Measurements from ENCODE around the gene ERBB4.

ERBB4 gene

GRCh38 chr2:211829725-211830124, 708.9 kb downstream of the ERBB4 start:
- Histone ChIP-seq H3K27ac (ENCODE audit: low read depth, low read length) (no peak overlapping the region), H3K36me3 (ENCODE audit: control insufficient read depth, low read length) (no peaks in the 10 kb centered on the region), H3K4me2 (ENCODE audit: low read length) (no peak overlapping the region), H4K20me1 (ENCODE audit: control insufficient read depth, insufficient read depth, low read depth, low read length) (no peaks in the 10 kb centered on the region), H3K27me3 (ENCODE audit: control insufficient read depth, low read length) (no peaks in the 10 kb centered on the region), H3K79me2 (ENCODE audit: control insufficient read depth, low read length) (no peaks in the 10 kb centered on the region), H3K9me3 (ENCODE audit: control insufficient read depth, insufficient read depth, low read length) (no peaks in the 10 kb centered on the region), H3F3A (ENCODE audit: control insufficient read depth, insufficient read depth) (no peaks in the 10 kb centered on the region), H3K9me2 (replicated peaks; ENCODE audit: control insufficient read depth, low read length) (no peaks in the 10 kb centered on the region), H3K4me3 (ENCODE audit: low read length) (no peak overlapping the region), H3K4me1 (ENCODE audit: control insufficient read depth, low read length) (no peaks in the 10 kb centered on the region)
- no peak for TF ChIP-seq EZH2phosphoT487 (IDR thresholded peaks at IDR 0.05; ENCODE audit: borderline replicate concordance, low read length)
- TF ChIP-seq CTCF (IDR thresholded peaks at IDR 0.05; ENCODE audit: low read depth, low read length, poor library complexity, severe bottlenecking): no peak

- H3K4me1 ChIP-seq (ENCODE audit: control insufficient read depth, low read length): no peaks in the 10 kb centered on the region
- no peaks in the 10 kb centered on the region for H3K79me2 ChIP-seq (ENCODE audit: control insufficient read depth, low read length)
- H3K27ac ChIP-seq (ENCODE audit: low read depth, low read length): no peak overlapping the region
- no peaks in the 10 kb centered on the region for H3K9me3 ChIP-seq (ENCODE audit: control insufficient read depth, insufficient read depth, low read length)
- H4K20me1 ChIP-seq (ENCODE audit: control insufficient read depth, insufficient read depth, low read depth, low read length): no peaks in the 10 kb centered on the region
- H3K4me2 ChIP-seq (ENCODE audit: low read length): no peak overlapping the region
- no peaks in the 10 kb centered on the region for H3K27me3 ChIP-seq (ENCODE audit: control insufficient read depth, low read length)
- H3K4me3 ChIP-seq (ENCODE audit: low read length): no peak overlapping the region
- no peaks in the 10 kb centered on the region for H3K36me3 ChIP-seq (ENCODE audit: control insufficient read depth, low read length)
- H3F3A ChIP-seq (ENCODE audit: control insufficient read depth, insufficient read depth): no peaks in the 10 kb centered on the region
- H3K9me2 ChIP-seq (replicated peaks; ENCODE audit: control insufficient read depth, low read length): no peaks in the 10 kb centered on the region
- TF ChIP-seq EZH2phosphoT487 (IDR thresholded peaks at IDR 0.05; ENCODE audit: borderline replicate concordance, low read length) (no peak), CTCF (IDR thresholded peaks at IDR 0.05; ENCODE audit: low read depth, low read length, poor library complexity, severe bottlenecking) (no peak)
These were observed 714.6 kb downstream of the ERBB4 start for GRCh38 chr2:211823886-211824479.

- no peaks in the 10 kb centered on the region for H3F3A ChIP-seq (ENCODE audit: control insufficient read depth, insufficient read depth)
- H3K79me2 ChIP-seq (ENCODE audit: control insufficient read depth, low read length): no peaks in the 10 kb centered on the region
- no peaks in the 10 kb centered on the region for H4K20me1 ChIP-seq (ENCODE audit: control insufficient read depth, insufficient read depth, low read depth, low read length)
- no peaks in the 10 kb centered on the region for H3K36me3 ChIP-seq (ENCODE audit: control insufficient read depth, low read length)
- no peak for TF ChIP-seq CTCF (IDR thresholded peaks at IDR 0.05; ENCODE audit: low read depth, low read length, poor library complexity, severe bottlenecking)
- TF ChIP-seq EZH2phosphoT487 (IDR thresholded peaks at IDR 0.05; ENCODE audit: borderline replicate concordance, low read length): no peak
- H3K4me1 ChIP-seq (ENCODE audit: control insufficient read depth, low read length): no peaks in the 10 kb centered on the region
- H3K9me2 ChIP-seq (replicated peaks; ENCODE audit: control insufficient read depth, low read length): no peaks in the 10 kb centered on the region
- H3K9me3 ChIP-seq (ENCODE audit: control insufficient read depth, insufficient read depth, low read length): no peaks in the 10 kb centered on the region
- no peak overlapping the region for H3K4me2 ChIP-seq (ENCODE audit: low read length)
- H3K27me3 ChIP-seq (ENCODE audit: control insufficient read depth, low read length): no peaks in the 10 kb centered on the region
- H3K27ac ChIP-seq (ENCODE audit: low read depth, low read length): no peak overlapping the region
- H3K4me3 ChIP-seq (ENCODE audit: low read length): no peak overlapping the region
These were observed 715.8 kb downstream of the ERBB4 start for GRCh38 chr2:211822686-211823335.

Data from DOHH2 (cell line).